ENCODE results near the gene NELFA. TPM values are rescaled to one million over a fixed set of nuclear protein-coding genes. Genes with fewer than 3 reads are reported as not detected.

The NELFA gene
- total and polyA plus RNA-seq, 2 of the 4 experiments (the other 2 are of a cell fraction), result 4.3 to 21.9 TPM

DNA sequence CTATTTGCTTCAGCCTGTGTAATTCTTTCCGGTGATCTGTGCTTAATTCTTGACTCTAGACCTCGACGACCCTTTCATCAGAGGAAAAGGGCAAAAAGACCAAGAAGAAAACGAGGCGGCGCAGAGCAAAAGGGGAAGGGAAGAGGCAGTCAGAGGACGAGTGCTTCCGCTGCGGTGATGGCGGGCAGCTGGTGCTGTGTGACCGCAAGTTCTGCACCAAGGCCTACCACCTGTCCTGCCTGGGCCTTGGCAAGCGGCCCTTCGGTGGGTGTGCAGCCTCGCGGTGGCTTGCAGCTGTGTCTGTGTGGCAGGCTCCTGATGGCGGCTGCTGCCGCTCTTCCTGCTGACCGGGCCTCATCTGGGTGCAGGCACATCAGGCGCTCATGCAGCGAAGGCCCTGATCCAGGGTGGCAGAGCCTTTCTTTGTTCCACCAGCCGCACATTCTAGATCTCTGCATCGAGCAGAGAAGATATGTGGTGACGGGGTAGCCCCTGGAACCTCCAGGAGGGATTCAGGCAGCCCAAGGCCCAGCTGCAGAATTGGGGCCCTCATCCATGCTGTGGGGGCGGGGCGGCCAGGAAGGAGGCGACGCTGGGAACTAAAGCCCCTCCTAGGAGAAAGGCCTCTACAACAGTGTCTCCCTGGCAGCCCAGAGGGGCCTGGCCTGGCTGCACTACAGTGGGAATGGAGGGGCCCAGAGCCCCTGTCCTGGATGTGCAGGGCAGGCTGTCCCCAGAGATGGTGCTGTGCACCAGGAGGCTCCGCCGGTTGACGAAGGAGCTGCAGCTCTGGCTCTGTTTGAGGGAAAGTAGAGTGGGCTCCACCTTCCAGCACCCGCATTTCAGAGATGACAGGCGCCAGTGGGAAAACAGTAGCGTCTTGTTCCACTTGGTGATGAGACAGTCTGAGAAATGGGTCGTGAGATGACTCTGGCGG is 32.1 kb downstream of the NELFA start:
- H3K27ac ChIP-seq (ENCODE audit: insufficient read depth, low read length), result no peak overlapping the region
- in situ Hi-C loops (cut with MboI; ENCODE audit: low sequenced_read_pairs) (no loop called here), dilution Hi-C loops (cut with HindIII; ENCODE audit: low sequenced_read_pairs, unreplicated experiment) (no loop called here), intact Hi-C loops (cut with micrococcal nuclease) (no loop called here)
- no peak overlapping the region for H2AK5ac ChIP-seq (ENCODE audit: low read depth, low read length)
- no peak for DNase-seq
- CTCF ChIA-PET, result no interaction called here
- no peak overlapping the region for H3K4me3 ChIP-seq (ENCODE audit: insufficient read depth, low read depth, low read length)
- no peak overlapping the region for H3K18ac ChIP-seq (ENCODE audit: low read depth, low read length)
- no peak overlapping the region for H3K4me2 ChIP-seq (ENCODE audit: low read depth, low read length)
- H2AFZ ChIP-seq (replicated peaks; ENCODE audit: low read length, poor library complexity), result no peak overlapping the region
- H3K56ac ChIP-seq (ENCODE audit: extremely low read depth, insufficient read depth, low read length), result no peak overlapping the region
- no peak overlapping the region for H2BK15ac ChIP-seq (ENCODE audit: low read depth, low read length)
- no peak overlapping the region for H3K14ac ChIP-seq (replicated peaks; ENCODE audit: low read depth, low read length)
- H4K5ac ChIP-seq (ENCODE audit: low read depth, low read length), result no peak overlapping the region
- peaks cover 4 to 37% of the 10 kb centered on the region in 2 experiments; a peak in 3 of 4 replicates for H3K79me1 ChIP-seq (ENCODE audit: low read depth in 1 of 2, low read length in 2 of 2)
- no peak overlapping the region for H4K8ac ChIP-seq (ENCODE audit: low read depth in 2 of 2, low read length in 2 of 2)
- peaks cover 69% of the 10 kb centered on the region for H3K36me3 ChIP-seq (ENCODE audit: control insufficient read depth, insufficient read depth, low read length)
- POLR2A ChIA-PET (ENCODE audit: unreplicated experiment), result no interaction called here
- TF ChIP-seq POLR2A (IDR thresholded peaks at IDR 0.05; ENCODE audit: low read depth, low read length) (no peak), CEBPB (IDR thresholded peaks at IDR 0.05; ENCODE audit: low read depth, low read length) (no peak), MXI1 (IDR thresholded peaks at IDR 0.05; ENCODE audit: borderline replicate concordance, low read depth, low read length) (no peak), MAFK (IDR thresholded peaks at IDR 0.05; ENCODE audit: low read depth, low read length) (no peak)
- no peak for ATAC-seq (ENCODE audit: low read depth)
- H4K91ac ChIP-seq (ENCODE audit: insufficient read depth, low read depth, low read length), result no peak overlapping the region
- no peak overlapping the region for H2AK9ac ChIP-seq (replicated peaks; ENCODE audit: low read depth, low read length, poor library complexity)
- no peak overlapping the region for H3K23ac ChIP-seq (ENCODE audit: low read depth, low read length)
- H3K4ac ChIP-seq (ENCODE audit: low read depth, low read length), result no peak overlapping the region
- no peak overlapping the region for H2BK5ac ChIP-seq (ENCODE audit: low read depth, low read length, poor library complexity, severe bottlenecking)
- no peak overlapping the region for H2BK20ac ChIP-seq (ENCODE audit: low read depth, low read length)
- H3K27me3 ChIP-seq (ENCODE audit: control insufficient read depth, insufficient read depth, low read length), result no peaks in the 10 kb centered on the region
- H2BK120ac ChIP-seq (ENCODE audit: low read depth, low read length), result no peak overlapping the region
- H3K9me1 ChIP-seq (ENCODE audit: insufficient read depth, low read length), result no peaks in the 10 kb centered on the region
- WGBS, 2 experiments (ENCODE audit: extremely low coverage in 2 of 2, insufficient read length in 1 of 2), result 97% methylated on average over 20 of the region's 35 CpGs; no CpG with 5 or more reads in 1 of the 2 experiments
- BruUV-seq (replicated peaks), result no TSS peak
- H3K4me1 ChIP-seq (ENCODE audit: control insufficient read depth, insufficient read depth, low read length), result no peaks in the 10 kb centered on the region
- H3K9ac ChIP-seq (ENCODE audit: low read depth, low read length), result no peak overlapping the region
- no peaks in the 10 kb centered on the region for H3K9me3 ChIP-seq (ENCODE audit: control insufficient read depth, insufficient read depth, low read length)
- H4K20me1 ChIP-seq (ENCODE audit: insufficient read depth, low read length), result peaks cover 4% of the 10 kb centered on the region; the same call in 1 of the 2 replicates
